ENCODE results near the gene LAMA2.
A peak's percentile ranks its signal among the peaks of the same experiment; 100 is the strongest.

The LAMA2 gene

GRCh38 chr6:128963561-128963960 lies 80.6 kb downstream of the LAMA2 start:
- Histone ChIP-seq H3K23ac (ENCODE audit: low read length in 2 of 2) (no peak overlapping the region), H2BK120ac (ENCODE audit: low read depth, low read length) (no peak overlapping the region), H2BK15ac (ENCODE audit: low read depth, poor library complexity, severe bottlenecking) (no peak overlapping the region), H3K4me1 (ENCODE audit: control insufficient read depth, insufficient read depth, low read depth, low read length) (no peaks in the 10 kb centered on the region), H2AFZ (ENCODE audit: low read depth, low read length) (no peak overlapping the region), H3K4me2 (ENCODE audit: low read length, poor library complexity, severe bottlenecking) (no peak overlapping the region), H3K4me3 (ENCODE audit: insufficient read depth in 1 of 2, low read depth in 1 of 2, low read length in 2 of 2) (no peak overlapping the region), H3K9me3 (ENCODE audit: control insufficient read depth, low read length) (no peaks in the 10 kb centered on the region), H3K79me1 (replicated peaks; ENCODE audit: low read length, poor library complexity, severe bottlenecking) (no peaks in the 10 kb centered on the region), H2BK5ac (ENCODE audit: low read depth, low read length, poor library complexity, severe bottlenecking) (no peak overlapping the region), H2BK12ac (ENCODE audit: low read length in 2 of 2) (no peak overlapping the region), H4K91ac (ENCODE audit: low read length) (no peak overlapping the region), H2AK5ac (ENCODE audit: low read length, severe bottlenecking) (no peak overlapping the region), H3K14ac (ENCODE audit: low read length in 2 of 2) (no peak overlapping the region), H3K27me3 (ENCODE audit: control insufficient read depth in 1 of 2, insufficient read depth in 1 of 2, low read length in 2 of 2) (no peaks in the 10 kb centered on the region), H3K9ac (ENCODE audit: low read length) (no peak overlapping the region), H3K36me3 (ENCODE audit: control insufficient read depth in 1 of 2, insufficient read depth in 2 of 2, low read depth in 1 of 2, low read length in 2 of 2) (no peaks in the 10 kb centered on the region), H3K27ac (ENCODE audit: low read length, poor library complexity, severe bottlenecking) (no peak overlapping the region), H4K8ac (ENCODE audit: low read length) (no peak overlapping the region), H3K4ac (ENCODE audit: low read depth in 1 of 2, low read length in 2 of 2) (no peak overlapping the region), H3K18ac (ENCODE audit: low read depth in 1 of 2, low read length in 2 of 2) (no peak overlapping the region)
- peak; percentile 33 for DNase-seq
- WGBS, result 100% methylated on average over 1 of the region's 2 CpGs

GRCh38 chr6:128964233-128964755 lies 81.4 kb downstream of the LAMA2 start:
- 100% methylated on average over 1 of the region's 1 CpG for WGBS

GRCh38 chr6:128964771-128965170 lies 81.8 kb downstream of the LAMA2 start:
- no peak for DNase-seq
- H3K4me2 ChIP-seq (ENCODE audit: low read length, poor library complexity, severe bottlenecking), result no peak overlapping the region

More at GRCh38 chr6:128964233-128964755, 81.4 kb downstream of the LAMA2 start:
- H3K4me1 ChIP-seq (ENCODE audit: control insufficient read depth, insufficient read depth, low read depth, low read length), result no peaks in the 10 kb centered on the region
- H3K79me1 ChIP-seq (replicated peaks; ENCODE audit: low read length, poor library complexity, severe bottlenecking), result no peaks in the 10 kb centered on the region
- no peak overlapping the region for H2AK5ac ChIP-seq (ENCODE audit: low read length, severe bottlenecking)
- no peak overlapping the region for H3K23ac ChIP-seq (ENCODE audit: low read length in 2 of 2)
- no peak overlapping the region for H2BK15ac ChIP-seq (ENCODE audit: low read depth, poor library complexity, severe bottlenecking)
- H3K27ac ChIP-seq (ENCODE audit: low read length, poor library complexity, severe bottlenecking), result no peak overlapping the region
- H4K8ac ChIP-seq (ENCODE audit: low read length), result no peak overlapping the region
- H3K4ac ChIP-seq (ENCODE audit: low read depth in 1 of 2, low read length in 2 of 2), result no peak overlapping the region
- no peak for DNase-seq
- no peak overlapping the region for H3K18ac ChIP-seq (ENCODE audit: low read depth in 1 of 2, low read length in 2 of 2)
- no peak overlapping the region for H3K4me2 ChIP-seq (ENCODE audit: low read length, poor library complexity, severe bottlenecking)
- no peak overlapping the region for H3K4me3 ChIP-seq (ENCODE audit: insufficient read depth in 1 of 2, low read depth in 1 of 2, low read length in 2 of 2)
- no peak overlapping the region for H2BK5ac ChIP-seq (ENCODE audit: low read depth, low read length, poor library complexity, severe bottlenecking)
- H3K9ac ChIP-seq (ENCODE audit: low read length), result no peak overlapping the region
- no peak overlapping the region for H4K91ac ChIP-seq (ENCODE audit: low read length)
- no peak overlapping the region for H3K14ac ChIP-seq (ENCODE audit: low read length in 2 of 2)
- H2BK120ac ChIP-seq (ENCODE audit: low read depth, low read length), result no peak overlapping the region
- no peak overlapping the region for H2BK12ac ChIP-seq (ENCODE audit: low read length in 2 of 2)
- H2AFZ ChIP-seq (ENCODE audit: low read depth, low read length), result no peak overlapping the region
- no peaks in the 10 kb centered on the region for H3K27me3 ChIP-seq (ENCODE audit: control insufficient read depth in 1 of 2, insufficient read depth in 1 of 2, low read length in 2 of 2)
- H3K36me3 ChIP-seq (ENCODE audit: control insufficient read depth in 1 of 2, insufficient read depth in 2 of 2, low read depth in 1 of 2, low read length in 2 of 2), result no peaks in the 10 kb centered on the region
- no peaks in the 10 kb centered on the region for H3K9me3 ChIP-seq (ENCODE audit: control insufficient read depth, low read length)

GRCh38 chr6:128966934-128967333 lies 84.0 kb downstream of the LAMA2 start:
- H2BK12ac ChIP-seq (ENCODE audit: low read length in 2 of 2), result no peak overlapping the region
- no peaks in the 10 kb centered on the region for H3K36me3 ChIP-seq (ENCODE audit: control insufficient read depth in 1 of 2, insufficient read depth in 2 of 2, low read depth in 1 of 2, low read length in 2 of 2)
- H3K4me1 ChIP-seq (ENCODE audit: control insufficient read depth, insufficient read depth, low read depth, low read length), result no peaks in the 10 kb centered on the region
- no peak overlapping the region for H3K9ac ChIP-seq (ENCODE audit: low read length)
- 100% methylated on average over 1 of the region's 1 CpG for WGBS
- no peaks in the 10 kb centered on the region for H3K27me3 ChIP-seq (ENCODE audit: control insufficient read depth in 1 of 2, insufficient read depth in 1 of 2, low read length in 2 of 2)
- no peak overlapping the region for H3K14ac ChIP-seq (ENCODE audit: low read length in 2 of 2)
- no peak overlapping the region for H3K4me3 ChIP-seq (ENCODE audit: insufficient read depth in 1 of 2, low read depth in 1 of 2, low read length in 2 of 2)
- H3K4me2 ChIP-seq (ENCODE audit: low read length, poor library complexity, severe bottlenecking), result no peak overlapping the region
- no peak overlapping the region for H4K91ac ChIP-seq (ENCODE audit: low read length)
- H3K27ac ChIP-seq (ENCODE audit: low read length, poor library complexity, severe bottlenecking), result no peak overlapping the region
- no peak overlapping the region for H2BK120ac ChIP-seq (ENCODE audit: low read depth, low read length)
- no peak overlapping the region for H3K23ac ChIP-seq (ENCODE audit: low read length in 2 of 2)
- no peaks in the 10 kb centered on the region for H3K9me3 ChIP-seq (ENCODE audit: control insufficient read depth, low read length)
- H2AK5ac ChIP-seq (ENCODE audit: low read length, severe bottlenecking), result no peak overlapping the region
- no peak overlapping the region for H2BK15ac ChIP-seq (ENCODE audit: low read depth, poor library complexity, severe bottlenecking)
- H2AFZ ChIP-seq (ENCODE audit: low read depth, low read length), result no peak overlapping the region
- no peak overlapping the region for H3K18ac ChIP-seq (ENCODE audit: low read depth in 1 of 2, low read length in 2 of 2)
- no peak for DNase-seq
- H3K4ac ChIP-seq (ENCODE audit: low read depth in 1 of 2, low read length in 2 of 2), result no peak overlapping the region
- H3K79me1 ChIP-seq (replicated peaks; ENCODE audit: low read length, poor library complexity, severe bottlenecking), result no peaks in the 10 kb centered on the region
- no peak overlapping the region for H2BK5ac ChIP-seq (ENCODE audit: low read depth, low read length, poor library complexity, severe bottlenecking)
- no peak overlapping the region for H4K8ac ChIP-seq (ENCODE audit: low read length)

More at GRCh38 chr6:128964771-128965170, 81.8 kb downstream of the LAMA2 start:
- Histone ChIP-seq H4K91ac (ENCODE audit: low read length) (no peak overlapping the region), H2BK12ac (ENCODE audit: low read length in 2 of 2) (no peak overlapping the region), H2AFZ (ENCODE audit: low read depth, low read length) (no peak overlapping the region), H4K8ac (ENCODE audit: low read length) (no peak overlapping the region), H3K4me3 (ENCODE audit: insufficient read depth in 1 of 2, low read depth in 1 of 2, low read length in 2 of 2) (no peak overlapping the region), H3K4ac (ENCODE audit: low read depth in 1 of 2, low read length in 2 of 2) (no peak overlapping the region), H3K23ac (ENCODE audit: low read length in 2 of 2) (no peak overlapping the region), H3K36me3 (ENCODE audit: control insufficient read depth in 1 of 2, insufficient read depth in 2 of 2, low read depth in 1 of 2, low read length in 2 of 2) (no peaks in the 10 kb centered on the region), H2AK5ac (ENCODE audit: low read length, severe bottlenecking) (no peak overlapping the region), H3K9ac (ENCODE audit: low read length) (no peak overlapping the region), H3K79me1 (replicated peaks; ENCODE audit: low read length, poor library complexity, severe bottlenecking) (no peaks in the 10 kb centered on the region), H2BK15ac (ENCODE audit: low read depth, poor library complexity, severe bottlenecking) (no peak overlapping the region), H3K14ac (ENCODE audit: low read length in 2 of 2) (no peak overlapping the region), H3K9me3 (ENCODE audit: control insufficient read depth, low read length) (no peaks in the 10 kb centered on the region), H2BK120ac (ENCODE audit: low read depth, low read length) (no peak overlapping the region), H3K4me1 (ENCODE audit: control insufficient read depth, insufficient read depth, low read depth, low read length) (no peaks in the 10 kb centered on the region), H3K18ac (ENCODE audit: low read depth in 1 of 2, low read length in 2 of 2) (no peak overlapping the region), H2BK5ac (ENCODE audit: low read depth, low read length, poor library complexity, severe bottlenecking) (no peak overlapping the region), H3K27ac (ENCODE audit: low read length, poor library complexity, severe bottlenecking) (no peak overlapping the region), H3K27me3 (ENCODE audit: control insufficient read depth in 1 of 2, insufficient read depth in 1 of 2, low read length in 2 of 2) (no peaks in the 10 kb centered on the region)

All from mesenchymal stem cell (in vitro differentiated cells and primary cell).